Stimulated activated CD8-positive, alpha-beta memory T cell treated with anti-CD3 and anti-CD28 coated beads, Interleukin-15, amount 100 ng/mL, for 4 hours (primary cell): Measurements from ENCODE around the gene URM1.

Source experiments
- DNase-seq, 2 donors: peaks; one replicate each; pipeline ENCODE4 v3.0.0-alpha.2; 2020; ENCODE audit warnings: low read depth in 2 of 2

The URM1 gene

GRCh38 chr9:128349125-128349524, 22.0 kb upstream of the URM1 start:
- DNase-seq, result no peak

- DNase-seq, result no peak
Observed at GRCh38 chr9:128349772-128350171, 21.4 kb upstream of the URM1 start.

DNA sequence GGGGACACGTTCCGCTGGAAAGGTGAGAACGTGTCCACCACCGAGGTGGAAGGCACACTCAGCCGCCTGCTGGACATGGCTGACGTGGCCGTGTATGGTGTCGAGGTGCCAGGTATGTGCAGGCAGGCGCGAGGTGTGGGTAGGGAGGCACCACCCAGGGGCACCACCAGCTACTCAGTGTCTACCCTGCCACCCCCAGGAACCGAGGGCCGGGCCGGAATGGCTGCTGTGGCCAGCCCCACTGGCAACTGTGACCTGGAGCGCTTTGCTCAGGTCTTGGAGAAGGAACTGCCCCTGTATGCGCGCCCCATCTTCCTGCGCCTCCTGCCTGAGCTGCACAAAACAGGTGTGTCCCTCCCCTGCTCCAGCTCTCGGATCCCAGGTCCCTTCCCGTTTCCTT, 15.7 kb upstream of the URM1 start:
- no peak for DNase-seq

DNA sequence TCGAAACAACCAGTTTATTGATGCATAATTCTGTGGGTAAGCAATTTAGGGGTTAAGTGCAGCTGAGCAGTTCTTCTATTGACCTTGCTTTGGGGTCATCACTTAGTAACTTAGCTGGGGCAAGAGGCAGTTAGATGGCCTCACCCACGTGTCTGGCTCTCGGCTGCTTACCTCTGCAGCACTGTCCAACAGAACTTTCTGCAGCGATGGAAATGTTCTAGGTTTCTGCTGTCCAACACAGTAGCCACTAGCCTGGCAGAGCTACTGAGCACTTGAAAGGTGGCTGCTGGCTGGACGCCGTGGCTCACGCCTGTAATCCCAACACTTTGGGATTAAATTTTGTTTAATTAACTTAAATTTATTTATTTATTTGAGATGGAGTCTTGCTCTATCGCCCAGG, 13.1 kb upstream of the URM1 start:
- DNase-seq, result no peak

- no peak for DNase-seq
Observed at GRCh38 chr9:128358861-128359260, 12.3 kb upstream of the URM1 start.

DNA sequence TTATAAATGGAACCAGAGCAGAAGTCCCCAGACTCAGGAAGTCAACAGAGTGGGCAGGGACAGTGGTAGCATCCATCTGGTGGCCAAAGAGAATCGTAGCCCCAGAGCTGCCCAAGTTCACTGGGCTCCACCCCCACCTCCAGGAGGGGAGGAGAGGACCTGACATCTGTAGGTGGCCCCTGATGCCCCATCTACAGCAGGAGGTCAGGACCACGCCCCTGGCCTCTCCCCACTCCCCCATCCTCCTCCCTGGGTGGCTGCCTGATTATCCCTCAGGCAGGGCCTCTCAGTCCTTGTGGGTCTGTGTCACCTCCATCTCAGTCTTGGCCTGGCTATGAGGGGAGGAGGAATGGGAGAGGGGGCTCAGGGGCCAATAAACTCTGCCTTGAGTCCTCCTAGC, 10.3 kb upstream of the URM1 start:
- no peak for DNase-seq

- no peak for DNase-seq
Observed at GRCh38 chr9:128361296-128361985, 9.7 kb upstream of the URM1 start.

GRCh38 chr9:128361986-128362646, 9.1 kb upstream of the URM1 start:
- peak; percentile 37 to 38 for DNase-seq

GRCh38 chr9:128362774-128363173, 8.4 kb upstream of the URM1 start:
- no peak for DNase-seq

GRCh38 chr9:128365525-128365924, 5.6 kb upstream of the URM1 start:
- no peak for DNase-seq

- DNase-seq, result no peak
Observed at GRCh38 chr9:128369024-128369706, 2.0 kb upstream of the URM1 start.

DNA sequence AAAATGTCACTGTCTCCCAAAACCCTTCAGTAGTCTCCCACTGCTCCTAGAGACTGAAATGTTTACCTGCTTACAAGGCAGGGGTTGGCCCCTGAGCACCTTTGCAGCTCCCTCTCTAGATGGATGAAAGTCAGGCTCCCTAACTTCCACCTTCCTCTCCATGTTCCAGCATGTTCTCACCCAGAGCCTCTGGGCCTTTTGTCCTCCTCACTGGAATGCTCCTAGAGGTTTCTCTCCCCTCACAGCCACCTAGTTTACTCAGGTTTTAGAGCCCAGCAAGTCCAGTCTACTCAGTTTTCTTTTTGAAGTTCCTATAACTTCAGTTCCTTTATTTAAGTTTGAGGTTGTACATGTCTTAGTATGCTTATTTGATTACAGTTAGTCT, 815 bp upstream of the URM1 start:
- DNase-seq, result no peak

GRCh38 chr9:128371630-128372117, 500 bp downstream of the URM1 start:
- no peak for DNase-seq

- DNase-seq, result no peak
Observed at GRCh38 chr9:128372188-128372641, 1.0 kb downstream of the URM1 start.

DNA sequence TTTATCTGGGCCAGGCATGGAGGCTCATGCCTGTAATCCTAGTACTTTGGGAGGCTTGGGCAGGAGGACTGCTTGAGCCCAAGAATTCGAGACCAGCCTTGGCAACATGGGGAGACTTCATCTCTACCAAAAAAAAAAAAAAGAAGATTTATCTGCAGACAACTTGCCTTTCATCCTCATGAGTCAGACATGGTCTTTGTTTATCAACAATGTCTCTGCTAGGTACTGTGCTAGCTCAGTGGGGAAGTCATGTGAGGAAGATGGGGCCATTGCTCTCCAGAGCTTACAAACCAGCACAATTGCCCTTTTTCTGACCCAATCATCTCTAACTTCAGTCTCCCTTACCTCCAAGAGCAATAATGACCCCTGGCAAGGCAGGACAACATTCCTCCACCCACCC, 1.6 kb downstream of the URM1 start:
- DNase-seq, result no peak

DNA sequence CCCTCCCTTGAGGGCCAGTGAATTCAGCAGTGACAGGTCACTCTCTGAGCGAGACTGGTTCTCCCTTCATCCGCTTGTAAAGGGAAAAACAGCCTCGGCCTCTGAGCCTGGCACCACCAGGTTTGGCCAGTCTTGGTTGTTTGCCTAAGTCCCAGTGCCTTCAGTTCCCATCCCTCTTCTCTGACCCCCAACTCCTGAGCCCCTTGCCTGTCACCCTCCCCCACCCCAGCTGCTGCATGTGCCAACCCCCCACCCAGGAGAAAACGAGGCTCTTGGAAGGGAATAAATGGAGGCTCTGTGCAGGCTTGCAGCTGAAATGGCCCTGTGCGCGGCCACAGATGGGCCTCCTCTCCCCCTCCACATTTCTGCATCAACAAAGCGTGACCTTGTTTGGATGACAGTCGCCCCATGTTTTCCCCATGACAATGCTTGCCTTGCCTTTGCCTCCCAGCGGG, 3.1 kb downstream of the URM1 start:
- DNase-seq, result no peak

- no peak for DNase-seq
Observed at GRCh38 chr9:128375865-128376264, 4.7 kb downstream of the URM1 start.

- DNase-seq, result no peak
Observed at GRCh38 chr9:128382261-128382660, 11.1 kb downstream of the URM1 start.

DNA sequence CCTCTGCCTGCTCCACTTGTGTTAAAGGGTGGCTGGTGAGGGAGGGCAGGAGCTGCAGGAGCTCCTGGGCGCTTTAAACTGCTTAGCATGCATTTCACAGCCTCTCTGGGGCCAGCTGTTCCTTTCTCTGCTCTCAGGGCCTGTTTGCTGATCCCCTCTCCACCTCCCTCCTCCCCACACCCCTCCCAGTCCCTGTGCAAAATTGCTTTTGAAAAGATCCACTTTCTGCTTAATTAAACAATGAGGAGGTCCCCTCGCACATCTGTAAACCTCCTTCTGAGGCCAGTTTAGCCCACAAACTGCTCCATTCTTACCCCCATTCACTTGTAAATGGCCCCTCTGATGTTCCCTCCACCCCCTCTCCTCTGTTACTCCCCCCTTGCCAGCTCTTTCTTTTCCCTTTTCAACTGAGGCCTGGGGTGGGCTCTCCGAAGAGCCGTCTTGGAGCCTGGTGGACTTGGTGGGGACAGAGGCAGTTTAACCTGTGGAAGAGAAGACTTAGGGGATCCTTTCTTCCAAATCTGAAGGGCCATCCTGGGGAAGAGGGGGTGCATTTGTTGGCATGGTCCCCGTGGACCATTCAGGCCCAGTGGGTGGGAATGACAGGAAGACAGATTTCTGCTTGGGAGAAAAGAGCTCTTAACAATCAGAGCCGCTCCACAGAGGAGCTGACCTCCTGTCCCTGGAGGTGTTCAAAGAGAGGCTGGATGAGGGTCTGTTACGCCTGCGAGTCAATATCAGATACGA, 12.0 kb downstream of the URM1 start:
- DNase-seq, result no peak

- DNase-seq, result no peak
Observed at GRCh38 chr9:128383791-128384190, 12.6 kb downstream of the URM1 start.

- DNase-seq, result no peak
Observed at GRCh38 chr9:128384801-128385495, 13.8 kb downstream of the URM1 start.
